GM12801 (cell line): ENCODE measurements around the gene CCDC191.

Experiments used
- CTCF ChIP-seq: IDR thresholded peaks from one replicate; pipeline ENCODE4 v1.5.1; 2011; ENCODE audit warnings: control low read depth; ENCODE audit not compliant: insufficient read length; ENCODE audit errors: extremely low read depth

CCDC191 gene

GRCh38 chr3:114079761-114080160 is 23.4 kb upstream of the CCDC191 start:
- TF ChIP-seq CTCF = no peak

- TF ChIP-seq CTCF = no peak
Measured at GRCh38 chr3:114078126-114078525, 21.8 kb upstream of the CCDC191 start.

GRCh38 chr3:114076711-114077110 is 20.4 kb upstream of the CCDC191 start:
- TF ChIP-seq CTCF = no peak

- no peak for TF ChIP-seq CTCF
Measured at GRCh38 chr3:114071786-114072185, 15.5 kb upstream of the CCDC191 start.

- TF ChIP-seq CTCF = no peak
Measured at GRCh38 chr3:114068336-114068735, 12.0 kb upstream of the CCDC191 start.

- no peak for TF ChIP-seq CTCF
Measured at GRCh38 chr3:114067804-114068203, 11.5 kb upstream of the CCDC191 start.

- no peak for TF ChIP-seq CTCF
Measured at GRCh38 chr3:114060906-114061655, 4.8 kb upstream of the CCDC191 start.
